A673 (cell line): Measurements from ENCODE around the gene TMEM132C.

Experiments
- CTCF ChIP-seq: fragments of 300-800, 200-600 bp; sonication (generic); conservative IDR thresholded peaks from 2 replicates; pipeline ENCODE4 v1.5.1; 2017; ENCODE audit warnings: low read depth, mild to moderate bottlenecking, antibody characterized with exemption, low read length, moderate library complexity, mixed read lengths
- EZH2 ChIP-seq: fragments of 200-600 bp; sonication (generic); IDR thresholded peaks from 2 replicates; pipeline ENCODE4 v1.6.1; 2017; ENCODE audit warnings: borderline replicate concordance, low read depth, mild to moderate bottlenecking, mixed read lengths, antibody characterized with exemption, low read length; ENCODE audit not compliant: poor library complexity, severe bottlenecking

DNA sequence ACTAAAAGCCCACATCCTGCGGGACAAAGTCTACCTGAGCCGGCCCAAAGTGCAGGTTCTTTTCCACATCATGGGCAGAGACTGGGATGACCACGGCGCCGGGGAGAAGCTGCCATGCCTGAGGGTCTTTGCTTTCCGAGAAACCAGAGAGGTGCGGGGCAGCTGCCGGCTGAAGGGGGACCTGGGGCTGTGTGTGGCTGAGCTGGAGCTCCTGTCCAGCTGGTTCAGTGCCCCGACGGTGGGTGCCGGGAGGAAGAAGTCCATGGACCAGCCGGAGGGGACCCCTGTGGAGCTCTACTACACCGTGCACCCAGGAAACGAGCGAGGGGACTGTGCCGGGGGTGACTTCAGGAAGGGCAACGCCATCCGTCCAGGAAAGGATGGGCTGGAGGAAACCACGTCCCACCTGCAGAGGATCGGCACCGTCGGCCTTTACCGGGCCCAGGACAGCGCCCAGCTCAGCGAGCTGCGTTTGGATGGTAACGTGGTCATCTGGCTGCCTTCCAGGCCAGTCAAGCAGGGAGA, 148.1 kb downstream of the TMEM132C start:
- TF ChIP-seq CTCF (no peak), EZH2 (no peak)
